C4-2B (cell line): ENCODE results near the gene NBAS.

Experiments used
- ZFX ChIP-seq: fragments of 450-650 bp; IDR thresholded peaks from 2 replicates; pipeline ENCODE4 v1.6.1; 2017
- TF ChIP-seq, protein P1 (sequence below): fragments of 450-650 bp; conservative IDR thresholded peaks from 2 replicates; pipeline ENCODE4 v1.5.1; 2017; ENCODE audit warnings: mild to moderate bottlenecking

DNA sequence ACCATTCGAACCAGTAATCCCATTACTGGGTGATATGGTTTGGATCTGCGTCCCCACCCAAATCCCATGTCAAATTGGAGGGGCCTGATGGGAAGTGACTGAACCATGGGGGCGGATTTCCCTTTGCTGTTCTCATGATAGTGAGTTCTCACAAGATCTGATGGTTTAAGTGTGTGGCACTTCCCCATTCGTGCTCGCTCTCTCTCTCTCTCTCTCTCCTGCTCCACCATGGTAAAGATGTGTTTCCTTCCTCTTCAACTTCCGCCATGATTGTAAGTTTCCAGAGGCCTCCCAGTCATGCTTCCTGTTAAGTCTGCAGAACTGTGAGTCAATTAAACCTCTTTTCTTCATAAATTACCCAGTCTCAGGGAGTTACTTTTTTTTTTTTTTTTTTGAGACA, 62.6 kb downstream of the NBAS start:
- TF ChIP-seq, protein P1, sequence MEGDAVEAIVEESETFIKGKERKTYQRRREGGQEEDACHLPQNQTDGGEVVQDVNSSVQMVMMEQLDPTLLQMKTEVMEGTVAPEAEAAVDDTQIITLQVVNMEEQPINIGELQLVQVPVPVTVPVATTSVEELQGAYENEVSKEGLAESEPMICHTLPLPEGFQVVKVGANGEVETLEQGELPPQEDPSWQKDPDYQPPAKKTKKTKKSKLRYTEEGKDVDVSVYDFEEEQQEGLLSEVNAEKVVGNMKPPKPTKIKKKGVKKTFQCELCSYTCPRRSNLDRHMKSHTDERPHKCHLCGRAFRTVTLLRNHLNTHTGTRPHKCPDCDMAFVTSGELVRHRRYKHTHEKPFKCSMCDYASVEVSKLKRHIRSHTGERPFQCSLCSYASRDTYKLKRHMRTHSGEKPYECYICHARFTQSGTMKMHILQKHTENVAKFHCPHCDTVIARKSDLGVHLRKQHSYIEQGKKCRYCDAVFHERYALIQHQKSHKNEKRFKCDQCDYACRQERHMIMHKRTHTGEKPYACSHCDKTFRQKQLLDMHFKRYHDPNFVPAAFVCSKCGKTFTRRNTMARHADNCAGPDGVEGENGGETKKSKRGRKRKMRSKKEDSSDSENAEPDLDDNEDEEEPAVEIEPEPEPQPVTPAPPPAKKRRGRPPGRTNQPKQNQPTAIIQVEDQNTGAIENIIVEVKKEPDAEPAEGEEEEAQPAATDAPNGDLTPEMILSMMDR: no peak
- no peak for TF ChIP-seq ZFX
